Mucosa of stomach (tissue), 1 donor: ENCODE data around the gene RFTN2.
"Not testable (repeated sequence)": the region's sequence is repeated elsewhere in the genome, so short reads cannot be mapped to it uniquely, and the experiment has no call there.

Source experiments
- H3K27me3 ChIP-seq: one replicate; pipeline ENCODE4 v1.7.0; 2013; ENCODE audit warnings: mild to moderate bottlenecking, low read length; ENCODE audit not compliant: control insufficient read depth, insufficient read depth
- H3K36me3 ChIP-seq: one replicate; pipeline ENCODE4 v1.7.0; 2013; ENCODE audit warnings: low read length; ENCODE audit not compliant: control insufficient read depth, insufficient read depth
- H3K4me1 ChIP-seq: one replicate; pipeline ENCODE4 v1.7.0; 2013; ENCODE audit warnings: mild to moderate bottlenecking, low read length; ENCODE audit not compliant: control insufficient read depth, insufficient read depth
- H3K4me3 ChIP-seq: one replicate; pipeline ENCODE4 v1.7.0; 2013; ENCODE audit warnings: low read length
- H3K9ac ChIP-seq: one replicate; pipeline ENCODE4 v1.7.0; 2013; ENCODE audit warnings: mild to moderate bottlenecking, low read length, moderate library complexity
- H3K9me3 ChIP-seq: one replicate; pipeline ENCODE4 v1.7.0; 2013; ENCODE audit warnings: mild to moderate bottlenecking, low read length, moderate library complexity; ENCODE audit not compliant: control insufficient read depth
- donor health status: Pancreatic carcinoma.

Gene RFTN2

GRCh38 chr2:197556456-197556855 is 118.9 kb downstream of the RFTN2 start:
- no peaks in the 10 kb centered on the region for H3K27me3 ChIP-seq
- H3K4me1 ChIP-seq: no peaks in the 10 kb centered on the region
- no peaks in the 10 kb centered on the region for H3K36me3 ChIP-seq
- H3K9me3 ChIP-seq: no peaks in the 10 kb centered on the region
- H3K9ac ChIP-seq: no peak overlapping the region
- no peak overlapping the region for H3K4me3 ChIP-seq

- H3K27me3 ChIP-seq: no peaks in the 10 kb centered on the region
- H3K36me3 ChIP-seq: no peaks in the 10 kb centered on the region
- no peaks in the 10 kb centered on the region for H3K9me3 ChIP-seq
- no peak overlapping the region for H3K9ac ChIP-seq
- no peak overlapping the region for H3K4me3 ChIP-seq
- H3K4me1 ChIP-seq: no peaks in the 10 kb centered on the region
Measured at GRCh38 chr2:197555467-197555866, 119.9 kb downstream of the RFTN2 start.

GRCh38 chr2:197551260-197551659 is 124.1 kb downstream of the RFTN2 start:
- not testable (repeated sequence) for H3K9ac ChIP-seq, H3K4me1 ChIP-seq, H3K4me3 ChIP-seq, H3K9me3 ChIP-seq, H3K36me3 ChIP-seq, H3K27me3 ChIP-seq

GRCh38 chr2:197548582-197548981 is 126.8 kb downstream of the RFTN2 start:
- Histone ChIP-seq H3K9ac (no peak overlapping the region), H3K27me3 (no peaks in the 10 kb centered on the region), H3K9me3 (no peaks in the 10 kb centered on the region), H3K4me3 (no peak overlapping the region), H3K36me3 (no peaks in the 10 kb centered on the region), H3K4me1 (no peaks in the 10 kb centered on the region)

GRCh38 chr2:197547163-197547900 is 128.1 kb downstream of the RFTN2 start:
- H3K4me3 ChIP-seq: no peak overlapping the region
- no peaks in the 10 kb centered on the region for H3K27me3 ChIP-seq
- no peak overlapping the region for H3K9ac ChIP-seq
- H3K4me1 ChIP-seq: no peaks in the 10 kb centered on the region
- H3K36me3 ChIP-seq: no peaks in the 10 kb centered on the region
- no peaks in the 10 kb centered on the region for H3K9me3 ChIP-seq

GRCh38 chr2:197543206-197543605 is 132.2 kb downstream of the RFTN2 start:
- H3K27me3 ChIP-seq: no peaks in the 10 kb centered on the region
- H3K4me1 ChIP-seq: no peaks in the 10 kb centered on the region
- no peaks in the 10 kb centered on the region for H3K36me3 ChIP-seq
- H3K9ac ChIP-seq: no peak overlapping the region
- H3K9me3 ChIP-seq: no peaks in the 10 kb centered on the region
- H3K4me3 ChIP-seq: no peak overlapping the region

- H3K4me3 ChIP-seq: no peak overlapping the region
- H3K9ac ChIP-seq: no peak overlapping the region
- no peaks in the 10 kb centered on the region for H3K36me3 ChIP-seq
- no peaks in the 10 kb centered on the region for H3K9me3 ChIP-seq
- H3K4me1 ChIP-seq: no peaks in the 10 kb centered on the region
- no peaks in the 10 kb centered on the region for H3K27me3 ChIP-seq
Measured at GRCh38 chr2:197539734-197540133, 135.7 kb downstream of the RFTN2 start.

GRCh38 chr2:197538412-197538811 is 137.0 kb downstream of the RFTN2 start:
- H3K9ac ChIP-seq: no peak overlapping the region
- no peaks in the 10 kb centered on the region for H3K9me3 ChIP-seq
- no peaks in the 10 kb centered on the region for H3K27me3 ChIP-seq
- no peaks in the 10 kb centered on the region for H3K4me1 ChIP-seq
- no peaks in the 10 kb centered on the region for H3K36me3 ChIP-seq
- no peak overlapping the region for H3K4me3 ChIP-seq
